ENCODE data around the gene LSM11. TPM values are rescaled to one million over a fixed set of nuclear protein-coding genes. Genes with fewer than 3 reads are reported as not detected.

LSM11 gene
- total RNA-seq, 2 donors from 2014 or later, result 3.7 to 4.5 TPM

GRCh38 chr5:157703736-157704135, 39.8 kb upstream of the LSM11 start:
- H3K4me1 Mint-ChIP-seq, result peaks cover 20% of the 10 kb centered on the region
- TF ChIP-seq CTCF (conservative IDR thresholded peaks at IDR 0.05), result no peak
- Histone ChIP-seq H3K4me3 (ENCODE audit: low read length) (peak overlapping the region; percentile 6), H3K9me3 (ENCODE audit: control insufficient read depth, low read length) (peaks cover 43% of the 10 kb centered on the region), H3K27ac (ENCODE audit: low read depth, low read length) (no peak overlapping the region), H3K36me3 (ENCODE audit: control insufficient read depth, insufficient read depth, low read length) (no peaks in the 10 kb centered on the region), H3K9ac (ENCODE audit: extremely low read depth, low read length, poor library complexity, severe bottlenecking) (no peak overlapping the region), H3K4me1 (ENCODE audit: control insufficient read depth, insufficient read depth, low read length) (peaks cover 4% of the 10 kb centered on the region), H3K27me3 (ENCODE audit: control insufficient read depth, insufficient read depth, low read length, poor library complexity, severe bottlenecking) (no peaks in the 10 kb centered on the region)
- H3K9me3 Mint-ChIP-seq, result peaks cover 21% of the 10 kb centered on the region
- no peak overlapping the region for H3K27ac Mint-ChIP-seq
- no peak for DNase-seq
- H3K36me3 Mint-ChIP-seq (ENCODE audit: low read depth), result no peaks in the 10 kb centered on the region
- H3K4me3 Mint-ChIP-seq, result no peak overlapping the region
- 71 to 77% methylated on average over 1 to 3 of the region's 3 CpGs for WGBS, 2 experiments (ENCODE audit: insufficient coverage in 1 of 2, insufficient read length in 1 of 2)
- peaks cover 22% of the 10 kb centered on the region for H3K27me3 Mint-ChIP-seq (ENCODE audit: insufficient read depth)

- no peaks in the 10 kb centered on the region for H3K36me3 Mint-ChIP-seq (ENCODE audit: low read depth)
- peaks cover 15% of the 10 kb centered on the region for H3K27me3 Mint-ChIP-seq (ENCODE audit: insufficient read depth)
- H3K9ac ChIP-seq (ENCODE audit: extremely low read depth, low read length, poor library complexity, severe bottlenecking), result no peak overlapping the region
- no peak overlapping the region for H3K27ac Mint-ChIP-seq
- no peak overlapping the region for H3K27ac ChIP-seq (ENCODE audit: low read depth, low read length)
- 88% methylated on average over 1 of the region's 1 CpG; no CpG with 5 or more reads in 1 of the 2 experiments for WGBS, 2 experiments (ENCODE audit: insufficient coverage in 1 of 2, insufficient read length in 1 of 2)
- H3K9me3 ChIP-seq (ENCODE audit: control insufficient read depth, low read length), result no peaks in the 10 kb centered on the region
- no peak for TF ChIP-seq CTCF (conservative IDR thresholded peaks at IDR 0.05)
- H3K9me3 Mint-ChIP-seq, result no peaks in the 10 kb centered on the region
- peaks cover 19% of the 10 kb centered on the region for H3K4me1 Mint-ChIP-seq
- no peak overlapping the region for H3K4me3 Mint-ChIP-seq
- no peak overlapping the region for H3K4me3 ChIP-seq (ENCODE audit: low read length)
- no peaks in the 10 kb centered on the region for H3K27me3 ChIP-seq (ENCODE audit: control insufficient read depth, insufficient read depth, low read length, poor library complexity, severe bottlenecking)
- H3K36me3 ChIP-seq (ENCODE audit: control insufficient read depth, insufficient read depth, low read length), result no peaks in the 10 kb centered on the region
- DNase-seq, result no peak
- peaks cover 6% of the 10 kb centered on the region for H3K4me1 ChIP-seq (ENCODE audit: control insufficient read depth, insufficient read depth, low read length)
Observed at GRCh38 chr5:157708866-157709265, 34.6 kb upstream of the LSM11 start.

- no peaks in the 10 kb centered on the region for H3K9me3 Mint-ChIP-seq
- Histone ChIP-seq H3K36me3 (ENCODE audit: control insufficient read depth, insufficient read depth, low read length) (no peaks in the 10 kb centered on the region), H3K9ac (ENCODE audit: extremely low read depth, low read length, poor library complexity, severe bottlenecking) (no peak overlapping the region), H3K9me3 (ENCODE audit: control insufficient read depth, low read length) (no peaks in the 10 kb centered on the region), H3K4me3 (ENCODE audit: low read length) (no peak overlapping the region), H3K27me3 (ENCODE audit: control insufficient read depth, insufficient read depth, low read length, poor library complexity, severe bottlenecking) (no peaks in the 10 kb centered on the region), H3K4me1 (ENCODE audit: control insufficient read depth, insufficient read depth, low read length) (peaks cover 5% of the 10 kb centered on the region), H3K27ac (ENCODE audit: low read depth, low read length) (no peak overlapping the region)
- H3K27me3 Mint-ChIP-seq (ENCODE audit: insufficient read depth), result peaks cover 11% of the 10 kb centered on the region
- H3K27ac Mint-ChIP-seq, result no peak overlapping the region
- no peak for TF ChIP-seq CTCF (conservative IDR thresholded peaks at IDR 0.05)
- DNase-seq, result no peak
- H3K4me1 Mint-ChIP-seq, result peaks cover 14% of the 10 kb centered on the region
- H3K36me3 Mint-ChIP-seq (ENCODE audit: low read depth), result no peaks in the 10 kb centered on the region
- H3K4me3 Mint-ChIP-seq, result no peak overlapping the region
Observed at GRCh38 chr5:157709346-157709745, 34.2 kb upstream of the LSM11 start.

All from endodermal cell (in vitro differentiated cells).